Cerebellar cortex (tissue), 1 donor: ENCODE results near the gene LZTS3.
"Not testable (repeated sequence)": the region's sequence is repeated elsewhere in the genome, so short reads cannot be mapped to it uniquely, and the experiment has no call there.

Experiments
- DNase-seq: peaks from one replicate; pipeline ENCODE4 v3.0.0-alpha.2; 2015; ENCODE audit warnings: low spot score

LZTS3 gene

DNA sequence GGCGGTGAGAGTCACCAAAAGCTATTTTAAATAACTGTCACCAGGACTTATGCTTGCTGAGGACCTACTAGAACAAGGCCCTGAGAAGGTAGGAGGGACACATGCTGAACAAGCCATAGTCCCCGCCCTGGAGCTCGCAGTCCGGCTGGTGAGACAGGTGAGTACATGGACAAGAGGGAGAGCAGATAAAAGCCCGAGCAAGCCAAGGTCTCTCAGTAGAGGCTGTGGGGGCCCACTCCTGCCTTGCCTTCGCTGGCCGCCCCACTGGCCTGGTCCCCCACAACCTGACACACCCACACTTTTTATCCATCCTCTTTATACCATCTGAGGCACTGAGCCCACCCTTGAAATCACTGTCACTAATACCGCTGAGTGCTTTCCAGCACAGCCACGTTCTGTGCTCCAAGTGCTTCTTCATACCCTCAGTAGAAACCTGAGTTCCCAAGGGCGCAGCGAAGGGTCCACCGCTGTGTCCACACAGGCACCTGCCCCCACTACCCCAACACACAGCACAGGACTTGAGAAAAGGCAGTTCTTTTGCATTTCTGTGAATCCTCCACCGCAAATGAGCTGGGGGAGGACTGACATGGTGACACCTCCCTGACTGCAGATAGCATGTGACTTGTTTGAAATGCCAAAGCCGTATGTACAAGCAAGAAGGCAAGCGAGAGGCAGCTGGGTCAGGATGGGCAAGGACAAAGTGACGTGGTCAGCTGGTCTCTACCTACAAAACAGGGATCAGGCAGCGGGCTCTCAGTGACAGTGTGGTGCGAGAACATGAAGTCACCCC, 19.1 kb upstream of the LZTS3 start:
- no peak for DNase-seq

DNA sequence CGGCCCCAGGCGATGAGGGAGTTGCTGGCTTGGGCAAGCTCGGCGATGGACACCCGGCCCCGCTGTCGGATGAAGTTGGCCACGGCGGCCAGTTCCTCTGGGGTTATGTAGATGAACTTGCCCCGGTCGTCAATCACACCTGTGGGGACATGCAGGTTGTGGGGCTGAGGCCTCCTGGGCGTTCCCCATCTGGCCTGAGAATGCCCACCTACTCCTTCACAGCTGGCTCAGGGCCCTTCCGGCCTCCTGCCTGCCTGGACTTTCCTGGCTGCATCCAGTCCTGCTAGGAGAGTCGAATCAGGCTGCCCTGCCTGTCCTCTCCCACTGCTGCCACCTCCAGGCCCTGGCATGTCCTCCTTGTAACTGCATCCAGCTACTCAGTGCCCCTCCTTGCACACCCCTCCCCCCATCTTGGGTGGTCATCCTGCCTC, 17.3 kb upstream of the LZTS3 start:
- no peak for DNase-seq

DNA sequence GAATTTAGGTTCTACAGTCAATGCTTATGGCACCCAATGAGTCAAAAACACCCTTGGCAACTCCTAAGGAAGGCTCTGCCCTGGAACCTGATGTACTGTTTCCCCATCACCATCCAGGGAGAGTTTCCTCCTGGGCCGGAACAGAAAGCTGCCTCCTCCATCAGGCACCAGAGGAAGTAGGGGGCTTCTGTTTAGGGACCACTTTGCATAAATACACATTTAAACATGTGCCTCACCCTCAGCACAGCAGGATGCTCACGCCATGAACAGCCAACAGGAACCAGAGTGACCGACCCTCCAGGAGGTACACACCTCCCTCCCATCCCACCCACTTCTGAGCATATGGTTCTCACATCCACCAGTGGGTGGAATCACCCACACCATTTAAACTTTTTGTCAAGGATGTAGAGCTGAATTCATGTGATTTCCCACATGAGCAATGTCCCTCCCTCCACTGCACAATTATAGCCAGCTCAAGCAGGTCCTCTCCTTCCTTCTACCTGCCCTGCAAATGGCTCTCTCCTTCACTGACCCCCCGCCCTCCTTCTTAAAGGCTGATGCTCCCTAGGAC, 16.3 kb upstream of the LZTS3 start:
- DNase-seq, result no peak

DNA sequence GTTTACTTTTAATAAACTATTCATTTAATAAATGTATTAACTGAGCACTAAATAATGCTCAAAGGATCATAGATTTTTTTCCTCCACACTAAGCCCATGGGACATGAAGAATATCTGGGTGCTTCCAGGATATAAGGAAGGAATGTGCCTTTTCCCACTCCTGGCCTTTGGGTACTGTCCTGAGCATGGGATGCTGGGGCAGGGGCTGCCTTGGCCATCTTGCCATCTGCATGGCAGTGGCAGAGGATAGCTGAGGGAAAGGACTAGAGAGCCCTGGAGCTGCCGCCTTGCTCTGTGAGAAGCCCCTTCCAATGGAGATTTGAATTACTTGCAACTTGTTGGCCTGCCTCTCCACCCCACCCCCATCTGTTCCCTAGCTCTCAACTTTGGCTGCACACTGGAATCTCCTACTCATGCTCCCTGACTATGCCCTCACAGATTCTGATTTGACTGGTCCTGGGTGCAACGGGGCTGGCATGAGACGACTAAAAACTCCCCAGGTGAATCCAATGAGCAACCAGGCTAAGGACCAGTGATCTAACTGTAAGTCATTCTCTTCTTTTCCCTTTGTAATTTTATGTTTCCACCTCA, 15.6 kb upstream of the LZTS3 start:
- no peak for DNase-seq

DNA sequence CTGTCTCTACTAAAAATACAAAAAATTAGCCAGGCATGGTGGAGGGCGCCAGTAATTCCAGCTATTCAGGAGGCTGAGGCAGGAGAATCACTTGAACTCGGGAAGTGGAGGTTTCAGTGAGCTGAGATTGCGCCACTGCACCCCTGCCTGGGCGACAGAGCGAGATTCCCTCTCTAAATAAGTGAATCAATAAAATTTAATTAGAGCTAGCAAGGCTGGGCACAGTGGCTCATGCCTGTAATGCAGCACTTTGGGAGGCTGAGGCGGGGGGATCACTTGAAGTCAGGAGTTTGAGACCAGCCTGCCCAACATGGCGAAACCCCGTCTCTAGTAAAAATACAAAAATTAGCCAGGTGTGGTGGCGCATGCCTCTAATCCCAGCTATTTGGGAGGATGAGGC, 14.5 kb upstream of the LZTS3 start:
- not testable (repeated sequence) for DNase-seq

DNA sequence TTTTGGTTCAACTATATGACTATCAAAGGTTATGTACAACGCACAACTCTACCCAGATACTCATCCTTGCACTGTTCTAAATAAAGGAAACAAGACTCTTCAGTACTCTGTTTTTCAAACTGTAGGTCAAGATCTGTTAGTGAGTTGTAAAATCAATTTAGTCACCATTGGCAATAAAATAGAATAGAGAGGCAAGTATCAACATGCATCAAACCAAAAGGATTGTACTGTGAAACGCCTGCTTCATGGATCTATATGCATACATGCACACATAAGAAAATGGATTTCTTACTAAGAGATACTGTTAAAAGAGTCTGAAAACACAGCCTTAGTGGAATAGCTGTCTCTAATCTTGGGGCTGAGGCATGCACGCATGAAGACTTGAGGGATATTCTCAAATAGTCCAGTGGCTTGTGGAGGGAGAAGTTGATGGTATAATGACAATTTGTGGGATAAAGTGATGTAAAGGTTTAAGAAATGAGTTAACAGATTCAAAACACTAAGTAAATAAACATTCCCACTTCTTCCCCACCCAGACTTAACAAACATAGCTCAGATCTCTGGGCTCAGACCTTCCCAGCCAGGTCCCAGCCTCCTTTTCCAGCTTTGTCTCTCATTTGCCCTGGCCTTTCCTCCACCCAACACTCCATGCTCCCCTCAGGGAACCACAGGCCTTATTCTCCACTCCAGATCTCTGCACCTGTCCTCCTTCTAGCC, 10.7 kb upstream of the LZTS3 start:
- DNase-seq, result no peak

DNA sequence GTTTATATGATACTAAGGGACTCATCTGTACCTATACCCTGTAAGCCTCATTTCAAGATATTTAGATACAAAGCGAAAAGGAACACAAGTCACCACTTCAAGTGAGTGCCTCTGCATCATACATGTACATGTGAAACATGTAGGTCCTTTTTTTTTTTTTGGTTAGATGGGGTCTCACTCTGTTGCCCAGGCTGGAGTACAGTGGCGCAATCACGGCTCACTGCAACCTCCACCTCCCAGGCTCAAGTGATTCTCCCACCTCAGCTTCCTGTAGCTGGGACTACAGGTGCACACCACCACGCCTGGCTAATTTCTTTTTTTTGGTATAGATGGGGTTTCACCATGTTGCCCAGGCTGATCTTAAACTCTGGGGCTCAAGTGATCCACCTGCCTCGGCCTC, 9.1 kb upstream of the LZTS3 start:
- DNase-seq, result not testable (repeated sequence)

DNA sequence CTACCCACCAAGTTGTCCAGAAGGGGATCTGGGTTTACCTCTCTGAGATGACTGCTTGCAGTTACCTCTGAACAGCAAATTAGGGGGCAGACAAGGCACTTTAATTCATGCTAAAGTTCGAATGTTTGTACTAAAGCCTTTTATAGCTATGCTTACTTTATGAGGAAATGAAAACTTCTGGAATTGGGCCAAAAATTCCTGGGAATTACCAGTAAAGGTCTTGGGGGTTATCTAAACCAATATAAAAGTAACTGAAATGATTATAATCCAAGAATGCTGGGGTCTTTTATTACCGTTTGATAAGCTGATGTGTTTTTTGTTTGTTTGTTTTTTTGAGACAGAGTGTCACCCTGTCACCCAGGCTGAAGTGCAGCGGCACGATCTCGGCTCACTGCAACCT, 7.9 kb upstream of the LZTS3 start:
- DNase-seq, result no peak

DNA sequence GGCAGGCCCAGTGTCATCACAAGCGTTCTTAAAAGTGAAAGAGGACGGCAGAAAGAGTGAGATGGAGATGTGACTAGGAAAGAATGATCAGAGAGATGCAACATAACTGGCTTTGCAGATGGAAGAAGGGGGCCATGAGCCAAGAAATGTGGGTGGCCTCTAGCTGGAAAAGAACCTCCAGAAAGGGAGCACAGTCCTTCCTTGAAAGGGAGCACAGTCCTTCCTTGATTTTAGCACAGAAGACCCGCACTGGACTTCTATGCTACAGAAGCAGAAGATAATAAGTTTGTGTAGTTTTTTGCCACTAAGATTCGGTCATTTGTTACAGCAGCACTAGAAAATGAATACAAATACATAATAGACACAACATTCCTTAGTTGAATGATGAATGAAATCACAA, 7.0 kb upstream of the LZTS3 start:
- no peak for DNase-seq

DNA sequence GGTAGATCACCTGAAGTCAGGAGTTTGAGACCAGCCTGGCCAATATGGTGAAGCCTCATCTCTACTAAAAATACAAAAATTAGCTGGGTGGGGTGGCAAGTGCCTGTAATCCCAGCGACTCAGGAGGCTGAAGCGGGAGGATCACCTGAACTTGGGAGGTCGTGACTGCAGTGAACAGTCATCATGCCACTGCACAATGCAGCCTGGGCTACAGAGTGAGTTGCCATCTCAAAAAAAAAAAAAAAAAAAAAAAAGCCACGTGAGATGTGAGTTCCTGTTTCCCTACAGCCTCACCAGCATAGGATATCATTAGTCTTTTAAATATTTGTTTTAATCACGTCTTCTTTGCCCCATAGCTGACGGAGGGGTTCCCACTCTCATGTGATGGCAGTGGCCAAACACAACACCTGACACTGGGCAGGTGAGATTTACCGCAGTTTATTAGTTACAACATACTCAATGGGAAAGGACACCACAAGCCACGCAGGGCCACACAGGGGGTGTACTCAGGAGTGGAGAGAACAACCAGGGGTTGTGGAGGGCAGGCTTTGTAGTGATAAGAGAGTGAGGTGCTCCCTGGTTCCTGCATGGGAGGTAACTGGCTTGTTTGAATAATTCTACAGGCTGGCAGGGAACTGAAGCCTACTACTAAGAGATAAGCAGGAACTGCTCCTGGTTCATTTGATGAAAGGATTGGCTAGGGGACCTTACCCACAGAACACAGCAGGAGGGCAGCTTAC, 4.6 kb upstream of the LZTS3 start:
- no peak for DNase-seq

DNA sequence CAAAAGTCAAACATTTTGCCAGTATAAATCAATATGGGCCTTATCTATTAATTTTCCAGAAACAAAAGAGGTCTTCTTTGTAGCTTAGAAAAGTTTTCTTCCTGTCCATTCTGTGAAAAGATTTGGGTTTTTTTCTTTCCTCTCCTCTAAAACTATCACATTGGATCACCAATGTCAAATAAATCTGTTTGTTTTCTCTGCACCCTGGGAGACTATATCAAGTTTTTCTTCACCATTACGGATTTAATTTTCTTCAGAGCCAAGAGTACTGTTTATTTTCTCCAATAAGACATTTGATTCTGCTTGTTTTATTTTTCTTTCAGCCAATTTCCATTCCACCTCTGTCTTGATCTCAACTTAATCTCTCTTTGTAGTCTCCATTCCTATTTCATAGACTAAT, 1.9 kb upstream of the LZTS3 start:
- DNase-seq, result no peak

DNA sequence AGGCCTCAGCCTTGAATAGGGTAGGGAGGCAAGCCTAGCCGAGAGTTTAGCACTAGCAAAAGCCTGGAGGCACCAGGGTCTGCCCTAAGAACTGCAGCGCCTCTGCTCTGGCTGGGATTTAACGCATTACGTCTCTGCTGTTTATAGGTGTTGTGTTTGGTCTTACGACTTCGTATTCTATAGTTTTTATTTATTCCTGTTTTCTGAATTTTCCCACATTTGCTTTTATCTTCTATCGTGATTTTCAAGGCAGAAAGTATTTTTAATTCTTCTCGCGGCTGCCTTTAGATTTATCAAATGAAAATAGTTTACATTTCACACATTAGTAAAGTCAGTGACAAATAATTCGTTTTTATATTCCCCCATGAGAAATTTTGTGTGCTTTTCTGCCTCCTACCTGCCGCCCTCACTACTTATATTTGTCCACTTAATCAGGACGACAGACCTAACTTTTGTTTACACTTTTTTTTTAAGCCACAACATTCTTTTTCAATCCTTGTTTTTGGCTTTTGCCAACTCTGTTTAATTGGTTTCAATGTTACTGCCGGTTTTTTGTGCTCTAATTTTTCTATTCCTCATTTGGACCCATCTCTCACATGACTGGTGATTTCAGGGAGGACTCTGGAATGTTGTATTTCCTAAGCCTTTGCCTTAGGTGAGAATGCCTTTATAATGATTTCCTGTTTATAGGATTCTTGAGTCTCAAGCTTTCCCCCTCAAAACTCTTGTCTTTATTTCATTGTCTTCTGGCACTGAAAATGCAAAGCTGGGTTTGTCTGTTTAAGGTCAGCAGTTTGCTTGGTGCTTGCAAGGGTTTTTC, 1.3 kb upstream of the LZTS3 start:
- DNase-seq, result peak; percentile 68

DNA sequence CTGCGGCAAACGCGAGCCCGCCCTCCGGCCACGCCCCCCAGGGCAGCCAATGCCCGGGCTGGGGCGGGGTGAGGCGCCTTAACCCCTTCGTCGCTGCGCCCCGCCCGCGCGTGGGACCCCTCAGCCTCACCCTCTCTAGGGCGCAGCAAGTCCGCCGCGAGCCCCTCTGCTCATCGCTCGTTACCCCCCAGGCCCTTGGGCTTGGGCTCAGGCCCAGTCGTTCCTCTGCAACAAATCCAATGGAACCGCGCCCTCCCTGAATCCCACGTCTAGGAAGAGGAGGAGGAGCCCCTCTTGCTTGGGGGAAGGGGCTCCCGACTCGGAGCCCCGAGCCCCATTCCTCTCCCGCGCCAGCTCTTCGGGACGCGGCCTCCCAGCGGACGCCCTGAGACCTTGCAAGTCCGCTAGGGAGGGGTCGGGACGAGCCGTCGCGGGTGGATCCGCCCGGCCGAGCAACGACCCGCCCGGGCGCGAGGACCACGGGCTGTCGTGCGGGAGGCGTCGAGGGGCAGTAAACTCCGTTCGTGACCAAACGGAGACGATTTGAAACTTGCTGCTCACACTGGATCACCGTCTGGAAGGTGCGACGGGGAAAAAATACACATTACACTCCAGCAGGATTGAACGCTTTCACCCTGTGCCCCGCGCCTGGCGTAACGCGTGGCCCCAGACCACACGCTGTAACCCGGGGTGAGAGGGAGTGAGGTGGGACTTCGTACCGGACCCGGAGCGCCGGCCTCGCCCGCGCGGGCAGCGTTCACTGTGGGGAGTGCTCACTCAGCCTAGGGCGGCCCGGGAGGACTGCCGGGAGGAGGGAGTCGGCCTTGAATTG, 477 bp upstream of the LZTS3 start:
- DNase-seq, result peak; percentile 85

DNA sequence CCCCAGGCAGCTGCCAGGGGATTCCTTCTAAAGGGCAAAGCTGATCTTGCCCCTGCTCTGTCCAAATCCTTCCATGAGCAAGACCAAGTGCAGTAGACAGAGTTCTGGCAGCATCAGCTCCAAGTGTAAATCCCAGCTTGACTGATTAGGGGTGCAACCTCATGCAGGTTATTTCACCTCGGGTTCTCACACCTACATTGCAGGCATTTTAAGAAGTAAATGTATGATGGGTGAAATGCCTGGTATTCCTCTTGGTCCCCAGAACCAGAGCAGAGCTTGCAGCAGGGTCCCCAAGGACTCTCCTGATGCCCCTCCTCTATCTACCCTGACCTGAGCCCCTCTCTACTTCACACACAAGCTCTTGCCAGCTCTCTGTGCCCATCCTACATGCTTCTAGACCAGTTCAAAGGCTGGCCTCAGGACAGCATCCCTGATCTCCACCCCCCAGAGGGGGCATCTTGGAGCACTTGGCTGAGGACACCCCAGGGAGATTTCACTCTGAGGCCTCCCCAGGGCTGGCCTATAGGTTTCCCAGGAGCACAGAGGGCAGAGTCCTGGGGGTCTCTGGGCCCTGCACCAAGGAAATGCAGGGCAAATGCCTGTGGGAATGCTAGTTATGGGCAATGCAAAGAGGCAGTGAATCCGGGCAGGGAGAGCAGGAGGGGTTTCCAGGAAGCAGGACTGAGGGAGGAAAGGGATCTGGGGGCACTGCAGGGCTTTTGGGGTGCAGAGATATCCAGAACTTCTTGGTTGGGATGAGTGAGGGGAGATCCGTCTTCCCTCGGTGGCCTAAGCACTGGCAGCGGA, 1.0 kb downstream of the LZTS3 start:
- DNase-seq, result peak; percentile 29

DNA sequence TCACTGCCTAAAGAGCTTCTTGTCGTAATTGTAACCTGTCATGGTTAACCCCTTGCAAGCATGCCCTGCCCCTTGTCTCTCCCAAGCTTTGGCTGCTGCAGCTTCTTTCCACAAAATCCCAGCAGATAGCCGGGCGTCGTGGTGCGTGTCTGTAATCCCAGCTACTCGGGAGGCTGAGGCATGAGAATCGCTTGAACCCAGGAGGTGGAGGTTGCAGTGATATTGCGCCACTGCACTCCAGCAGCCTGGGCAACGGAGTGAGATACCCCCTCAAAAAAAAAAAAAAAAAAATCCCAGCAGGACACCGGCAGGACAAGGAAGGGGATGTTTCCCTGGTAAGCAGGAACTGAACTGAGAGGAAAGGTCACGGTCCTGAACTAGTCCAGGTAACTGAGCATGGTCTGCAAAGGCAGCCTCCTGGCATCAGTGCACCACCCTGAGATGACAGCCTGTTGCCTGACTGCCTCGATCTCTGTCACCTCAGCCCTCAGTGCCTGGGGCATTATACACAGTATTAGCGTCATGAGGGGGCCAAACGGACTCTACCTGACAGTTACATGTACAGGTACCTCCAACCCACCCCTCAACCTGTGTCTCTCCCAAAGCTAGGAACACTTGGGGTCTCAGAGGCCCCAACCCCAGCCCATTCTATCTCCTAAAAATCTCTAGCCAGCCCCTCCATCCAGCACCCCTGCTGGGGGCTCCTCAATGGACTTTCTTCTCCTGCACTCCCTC, 1.8 kb downstream of the LZTS3 start:
- DNase-seq, result peak; percentile 34

DNA sequence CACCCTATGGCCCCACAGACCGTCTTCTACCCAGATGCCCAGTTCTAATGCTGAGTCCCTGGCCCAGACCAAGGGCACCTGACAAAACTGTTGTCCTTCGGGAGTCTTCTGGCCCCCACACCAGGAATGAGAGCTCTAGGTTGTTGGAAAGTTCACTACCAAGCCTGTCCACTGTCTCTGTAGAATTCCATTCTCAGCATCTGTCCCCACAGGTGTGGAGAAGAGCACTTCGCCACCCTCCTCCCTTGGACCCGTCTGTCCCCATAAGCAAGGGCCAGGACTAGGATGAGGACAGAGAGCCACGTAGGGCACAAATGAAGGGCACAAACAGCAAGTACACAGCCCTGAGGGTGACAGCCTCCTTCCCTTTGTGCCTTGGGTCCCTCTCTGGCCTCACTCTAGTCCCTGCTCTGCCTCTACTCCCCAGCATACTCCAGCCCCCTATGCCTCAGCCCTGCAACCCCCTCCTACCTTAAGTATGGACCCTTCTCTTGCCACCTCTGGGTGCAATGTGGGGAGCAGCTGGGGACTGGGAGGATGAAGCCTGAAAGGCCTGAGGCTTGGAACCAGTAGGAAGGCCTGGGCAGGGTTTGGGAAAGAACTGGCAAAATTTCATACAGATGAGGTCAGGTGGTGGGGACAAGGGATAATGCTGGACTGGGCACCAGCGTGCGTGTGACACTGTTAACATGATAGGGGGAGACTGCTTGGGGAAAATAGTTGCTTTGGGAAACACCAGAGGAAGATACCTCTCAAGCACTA, 4.3 kb downstream of the LZTS3 start:
- no peak for DNase-seq

DNA sequence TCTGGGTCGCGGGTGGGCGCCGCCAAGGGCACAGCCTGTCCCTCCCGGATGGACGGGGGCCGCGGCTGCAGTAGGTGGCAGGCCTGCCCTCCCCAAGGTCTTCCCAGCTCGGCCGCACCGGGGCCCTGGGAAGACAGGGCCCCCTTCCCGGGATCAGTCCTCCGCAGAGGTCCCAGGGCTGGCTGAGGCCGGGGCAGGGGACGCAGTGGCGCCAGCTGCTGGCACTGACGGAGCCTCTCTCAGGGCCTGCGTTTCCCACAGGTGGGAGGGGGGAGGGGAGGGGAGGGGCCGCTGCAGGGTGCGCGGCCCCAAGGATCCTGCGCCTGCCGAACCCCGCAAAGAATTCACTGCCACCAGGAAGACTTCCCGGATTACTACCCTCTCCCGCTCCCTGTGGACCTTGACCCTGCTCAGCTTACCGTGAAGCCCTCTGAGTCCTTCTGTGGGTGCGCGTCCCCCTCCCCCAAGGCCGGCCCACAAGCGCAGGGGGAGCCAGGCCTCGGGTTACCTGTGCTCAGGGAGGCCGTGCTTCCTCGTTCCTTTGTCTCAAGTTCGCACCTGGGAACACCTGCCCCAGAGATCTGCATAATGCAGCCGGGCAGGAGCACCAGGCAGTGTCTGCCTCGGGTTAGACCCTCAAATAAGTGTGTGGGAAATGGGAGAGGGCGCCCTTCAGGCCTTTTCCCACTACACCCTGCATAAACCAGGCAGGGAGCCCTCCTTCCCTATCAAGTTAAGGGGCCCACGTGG, 5.1 kb downstream of the LZTS3 start:
- DNase-seq, result no peak
